Fibroblast of the conjunctiva (primary cell): ENCODE data around the gene KRABD2.
A peak's percentile ranks its signal among the peaks of the same experiment; 100 is the strongest.
"Not testable (repeated sequence)": the region's sequence is repeated elsewhere in the genome, so short reads cannot be mapped to it uniquely, and the experiment has no call there.

Experiments used
- DNase-seq: peaks from one replicate; pipeline ENCODE4 v3.0.0-alpha.2; 2010; ENCODE audit warnings: low read depth

The KRABD2 gene

GRCh38 chr17:8376271-8377067 is at the start of gene KRABD2:
Gene KRABD2 (minus strand): TSS chr17:8376704.
- DNase-seq = peak; percentile 79

GRCh38 chr17:8421571-8421970 is 45.1 kb upstream of the KRABD2 start:
- DNase-seq = no peak

- no peak for DNase-seq
These were observed 43.8 kb upstream of the KRABD2 start for GRCh38 chr17:8420041-8420934.

- no peak for DNase-seq
These were observed 42.8 kb upstream of the KRABD2 start for GRCh38 chr17:8419305-8419704.

GRCh38 chr17:8418471-8418870 is 42.0 kb upstream of the KRABD2 start:
- DNase-seq = no peak

GRCh38 chr17:8417806-8418205 is 41.3 kb upstream of the KRABD2 start:
- no peak for DNase-seq

GRCh38 chr17:8413938-8414337 is 37.4 kb upstream of the KRABD2 start:
- DNase-seq = no peak

GRCh38 chr17:8413328-8413727 is 36.8 kb upstream of the KRABD2 start:
- DNase-seq = no peak

GRCh38 chr17:8412089-8412488 is 35.6 kb upstream of the KRABD2 start:
- DNase-seq = no peak

GRCh38 chr17:8410883-8411238 is 34.4 kb upstream of the KRABD2 start:
- DNase-seq = no peak

GRCh38 chr17:8409966-8410882 is 33.7 kb upstream of the KRABD2 start:
- peak; percentile 75 for DNase-seq

- no peak for DNase-seq
These were observed 31.9 kb upstream of the KRABD2 start for GRCh38 chr17:8408371-8408770.

GRCh38 chr17:8406174-8406573 is 29.7 kb upstream of the KRABD2 start:
- DNase-seq = no peak

GRCh38 chr17:8405499-8406016 is 29.1 kb upstream of the KRABD2 start:
- DNase-seq = no peak

GRCh38 chr17:8402921-8403536 is 26.5 kb upstream of the KRABD2 start:
- DNase-seq = no peak

- DNase-seq = no peak
These were observed 24.6 kb upstream of the KRABD2 start for GRCh38 chr17:8401107-8401506.

- DNase-seq = no peak
These were observed 22.5 kb upstream of the KRABD2 start for GRCh38 chr17:8398980-8399379.

- no peak for DNase-seq
These were observed 21.1 kb upstream of the KRABD2 start, which contains the start of gene RNF222 for GRCh38 chr17:8397636-8398035. Gene RNF222 (minus strand): TSS chr17:8397827. CDS start chr17:8393461, 4,366 bp downstream.

- not testable (repeated sequence) for DNase-seq
These were observed 18.0 kb upstream of the KRABD2 start for GRCh38 chr17:8394497-8394896.

- no peak for DNase-seq
These were observed 17.1 kb upstream of the KRABD2 start for GRCh38 chr17:8393470-8394231.
